ENCODE results near the gene REPS1. TPM values are rescaled to one million over a fixed set of nuclear protein-coding genes. Genes with fewer than 3 reads are reported as not detected.

The REPS1 gene
- polyA plus RNA-seq, 1 of the 3 experiments (the other 2 are of a cell fraction), result 26.2 TPM

DNA sequence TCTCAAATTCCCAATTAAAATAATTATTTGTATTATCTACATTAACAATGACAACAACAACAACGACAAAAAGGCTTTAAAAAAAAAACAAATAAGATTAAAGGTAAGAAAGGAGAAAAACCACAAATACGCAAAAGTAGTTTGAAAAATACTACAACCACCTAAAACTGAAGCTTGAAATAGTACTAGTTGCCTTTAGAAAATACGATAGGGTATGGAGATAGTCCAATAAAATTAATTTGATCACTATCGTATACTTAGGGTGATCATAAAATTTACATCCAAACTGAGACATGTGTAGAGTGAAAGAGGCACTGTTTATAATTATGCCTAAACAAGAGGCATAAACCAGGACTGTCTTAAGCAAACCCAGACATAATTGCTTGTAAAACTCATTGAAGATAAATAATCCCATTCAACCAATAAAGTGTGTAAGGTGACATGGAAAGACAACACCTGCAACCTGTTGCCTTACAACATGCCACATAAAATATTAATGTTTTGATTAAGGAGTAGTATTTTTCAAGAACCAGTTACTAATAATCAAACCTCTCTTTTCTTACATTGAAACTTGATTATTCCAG, 22.7 kb downstream of the REPS1 start:
- Histone ChIP-seq H3K4me2 (no peak overlapping the region), H3K27me3 (ENCODE audit: insufficient read depth) (no peaks in the 10 kb centered on the region), H2AFZ (ENCODE audit: low read depth) (no peak overlapping the region), H3K27ac (ENCODE audit: low read depth in 2 of 2, low read length in 1 of 2) (no peak overlapping the region), H3K4me1 (ENCODE audit: control insufficient read depth in 1 of 2, insufficient read depth in 2 of 2, low read depth in 1 of 2, low read length in 1 of 2) (peaks cover under 1 to 6% of the 10 kb centered on the region in 2 experiments; a peak in 3 of 4 replicates), H3K79me2 (ENCODE audit: insufficient read depth) (peaks cover 90% of the 10 kb centered on the region), H3K9me2 (no peaks in the 10 kb centered on the region), H3K4me3 (ENCODE audit: low read depth in 2 of 2, low read length in 1 of 2) (no peak overlapping the region), H4K20me1 (ENCODE audit: insufficient read depth) (no peaks in the 10 kb centered on the region), H3K36me3 (replicated peaks in 1 of 2; ENCODE audit: control insufficient read depth in 1 of 2, insufficient read depth in 2 of 2, low read length in 1 of 2) (no peaks in the 10 kb centered on the region), H3K9ac (no peak overlapping the region), H3F3A (replicated peaks; ENCODE audit: insufficient read depth) (peaks cover 12% of the 10 kb centered on the region), H3K9me3 (no peaks in the 10 kb centered on the region)
- no peak for DNase-seq
- WGBS (ENCODE audit: low lambda C conversion rate), result 88% methylated on average over 4 of the region's 4 CpGs
- POLR2A ChIA-PET, result no interaction called here
- TF ChIP-seq ELF1 (IDR thresholded peaks at IDR 0.05) (no peak), JUND (IDR thresholded peaks at IDR 0.05) (no peak), TCF12 (IDR thresholded peaks at IDR 0.05) (no peak), MAX (IDR thresholded peaks at IDR 0.05; ENCODE audit: low read depth) (no peak), SIN3A (IDR thresholded peaks at IDR 0.05; ENCODE audit: borderline replicate concordance, low read depth, low read length) (no peak), TAF1 (IDR thresholded peaks at IDR 0.05; ENCODE audit: borderline replicate concordance, low read depth, low read length) (no peak), EP300 (IDR thresholded peaks at IDR 0.05; ENCODE audit: borderline replicate concordance in 1 of 2, low read depth in 1 of 2, low read length in 1 of 2) (no peak), RCOR1 (IDR thresholded peaks at IDR 0.05; ENCODE audit: low read length) (no peak), EZH2phosphoT487 (IDR thresholded peaks at IDR 0.05; ENCODE audit: borderline replicate concordance, low read depth) (no peak), POLR2AphosphoS5 (IDR thresholded peaks at IDR 0.05; ENCODE audit: low read depth, low read length) (no peak), FOSL2 (IDR thresholded peaks at IDR 0.05; ENCODE audit: borderline replicate concordance, low read depth) (no peak)
- TF ChIP-seq, protein P1, sequence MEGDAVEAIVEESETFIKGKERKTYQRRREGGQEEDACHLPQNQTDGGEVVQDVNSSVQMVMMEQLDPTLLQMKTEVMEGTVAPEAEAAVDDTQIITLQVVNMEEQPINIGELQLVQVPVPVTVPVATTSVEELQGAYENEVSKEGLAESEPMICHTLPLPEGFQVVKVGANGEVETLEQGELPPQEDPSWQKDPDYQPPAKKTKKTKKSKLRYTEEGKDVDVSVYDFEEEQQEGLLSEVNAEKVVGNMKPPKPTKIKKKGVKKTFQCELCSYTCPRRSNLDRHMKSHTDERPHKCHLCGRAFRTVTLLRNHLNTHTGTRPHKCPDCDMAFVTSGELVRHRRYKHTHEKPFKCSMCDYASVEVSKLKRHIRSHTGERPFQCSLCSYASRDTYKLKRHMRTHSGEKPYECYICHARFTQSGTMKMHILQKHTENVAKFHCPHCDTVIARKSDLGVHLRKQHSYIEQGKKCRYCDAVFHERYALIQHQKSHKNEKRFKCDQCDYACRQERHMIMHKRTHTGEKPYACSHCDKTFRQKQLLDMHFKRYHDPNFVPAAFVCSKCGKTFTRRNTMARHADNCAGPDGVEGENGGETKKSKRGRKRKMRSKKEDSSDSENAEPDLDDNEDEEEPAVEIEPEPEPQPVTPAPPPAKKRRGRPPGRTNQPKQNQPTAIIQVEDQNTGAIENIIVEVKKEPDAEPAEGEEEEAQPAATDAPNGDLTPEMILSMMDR (IDR thresholded peaks at IDR 0.05), result no peak
- TF ChIP-seq, protein P2, sequence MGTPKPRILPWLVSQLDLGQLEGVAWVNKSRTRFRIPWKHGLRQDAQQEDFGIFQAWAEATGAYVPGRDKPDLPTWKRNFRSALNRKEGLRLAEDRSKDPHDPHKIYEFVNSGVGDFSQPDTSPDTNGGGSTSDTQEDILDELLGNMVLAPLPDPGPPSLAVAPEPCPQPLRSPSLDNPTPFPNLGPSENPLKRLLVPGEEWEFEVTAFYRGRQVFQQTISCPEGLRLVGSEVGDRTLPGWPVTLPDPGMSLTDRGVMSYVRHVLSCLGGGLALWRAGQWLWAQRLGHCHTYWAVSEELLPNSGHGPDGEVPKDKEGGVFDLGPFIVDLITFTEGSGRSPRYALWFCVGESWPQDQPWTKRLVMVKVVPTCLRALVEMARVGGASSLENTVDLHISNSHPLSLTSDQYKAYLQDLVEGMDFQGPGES (IDR thresholded peaks at IDR 0.05; ENCODE audit: low read depth, low read length), result no peak
- CTCF ChIA-PET, result interaction anchor here (1.2 kb wide), 2 partner anchors 9 to 15 kb away, joined by 3 read pairs; no protein-coding TSS in a partner anchor

- no peak overlapping the region for H3K27ac ChIP-seq (ENCODE audit: low read depth in 2 of 2, low read length in 1 of 2)
- peaks cover 0 to 5% of the 10 kb centered on the region in 2 experiments; a peak in 2 of 4 replicates for H3K4me1 ChIP-seq (ENCODE audit: control insufficient read depth in 1 of 2, insufficient read depth in 2 of 2, low read depth in 1 of 2, low read length in 1 of 2)
- H3K79me2 ChIP-seq (ENCODE audit: insufficient read depth), result peaks cover 90% of the 10 kb centered on the region
- no peaks in the 10 kb centered on the region for H4K20me1 ChIP-seq (ENCODE audit: insufficient read depth)
- no peak overlapping the region for H3K9ac ChIP-seq
- H3K9me3 ChIP-seq, result no peaks in the 10 kb centered on the region
- 97% methylated on average over 1 of the region's 1 CpG for WGBS (ENCODE audit: low lambda C conversion rate)
- H3K9me2 ChIP-seq, result no peaks in the 10 kb centered on the region
- H2AFZ ChIP-seq (ENCODE audit: low read depth), result no peak overlapping the region
- DNase-seq, result no peak
- no peak overlapping the region for H3K4me3 ChIP-seq (ENCODE audit: low read depth in 2 of 2, low read length in 1 of 2)
- POLR2A ChIA-PET, result no interaction called here
- H3F3A ChIP-seq (replicated peaks; ENCODE audit: insufficient read depth), result no peaks in the 10 kb centered on the region
- CTCF ChIA-PET, result no interaction called here
- H3K27me3 ChIP-seq (ENCODE audit: insufficient read depth), result no peaks in the 10 kb centered on the region
- H3K4me2 ChIP-seq, result no peak overlapping the region
- H3K36me3 ChIP-seq (replicated peaks in 1 of 2; ENCODE audit: control insufficient read depth in 1 of 2, insufficient read depth in 2 of 2, low read length in 1 of 2), result no peaks in the 10 kb centered on the region
- no peak for TF ChIP-seq ZBTB33 (IDR thresholded peaks at IDR 0.05; ENCODE audit: borderline replicate concordance, low read depth)
- no peak for TF ChIP-seq POLR2AphosphoS5 (IDR thresholded peaks at IDR 0.05; ENCODE audit: low read depth, low read length)
- TF ChIP-seq FOXM1 (IDR thresholded peaks at IDR 0.05; ENCODE audit: low read depth), result no peak
- TF ChIP-seq EZH2phosphoT487 (IDR thresholded peaks at IDR 0.05; ENCODE audit: borderline replicate concordance, low read depth), result no peak
- no peak for TF ChIP-seq PBX3 (IDR thresholded peaks at IDR 0.05)
- no peak for TF ChIP-seq RFX5 (IDR thresholded peaks at IDR 0.05; ENCODE audit: low read length)
- TF ChIP-seq TEAD4 (IDR thresholded peaks at IDR 0.05; ENCODE audit: borderline replicate concordance, insufficient read depth), result no peak
- TF ChIP-seq NFIC (IDR thresholded peaks at IDR 0.05; ENCODE audit: borderline replicate concordance), result no peak
- no peak for TF ChIP-seq GABPA (IDR thresholded peaks at IDR 0.05; ENCODE audit: low read depth)
- no peak for TF ChIP-seq SIN3A (IDR thresholded peaks at IDR 0.05; ENCODE audit: borderline replicate concordance, low read depth, low read length)
- no peak for TF ChIP-seq MXI1 (IDR thresholded peaks at IDR 0.05; ENCODE audit: low read depth, low read length)
- no peak for TF ChIP-seq FOSL2 (IDR thresholded peaks at IDR 0.05; ENCODE audit: borderline replicate concordance, low read depth)
Observed at GRCh38 chr6:138964012-138964411, 24.0 kb downstream of the REPS1 start.
